SK-N-SH treated with all-trans-retinoic acid at 6 μM for 48 hours (cell line): Measurements from ENCODE around the gene NTSR2.

ENCODE experiments used
- ARNTL ChIP-seq: fragments of 450-650 bp; formaldehyde crosslinking; IDR thresholded peaks from 2 replicates; pipeline ENCODE4 v1.5.0; 2020; ENCODE audit warnings: low read depth, mild to moderate bottlenecking, moderate library complexity, borderline replicate concordance
- CSDC2 ChIP-seq: fragments of 250-450 bp; sonication (Bioruptor Pico); IDR thresholded peaks from 2 replicates; pipeline ENCODE4 v1.5.0; 2020; ENCODE audit warnings: mild to moderate bottlenecking, moderate library complexity
- GLIS3 ChIP-seq: fragments of 250-450 bp; sonication (Bioruptor Pico); IDR thresholded peaks from 2 replicates; pipeline ENCODE4 v1.5.0; 2020; ENCODE audit warnings: mild to moderate bottlenecking, moderate library complexity
- ISL1 ChIP-seq: fragments of 250-450 bp; sonication (Bioruptor Pico); IDR thresholded peaks from 2 replicates; pipeline ENCODE4 v2.1.2; 2022; ENCODE audit warnings: mild to moderate bottlenecking, moderate library complexity
- SNAI2 ChIP-seq: fragments of 250-450 bp; sonication (Bioruptor Pico); IDR thresholded peaks from 2 replicates; pipeline ENCODE4 v1.5.0; 2020; ENCODE audit warnings: mild to moderate bottlenecking, moderate library complexity
- ZC3H10 ChIP-seq: fragments of 250-450 bp; sonication (Bioruptor Pico); IDR thresholded peaks from 2 replicates; pipeline ENCODE4 v1.5.1; 2021; ENCODE audit warnings: mild to moderate bottlenecking, moderate library complexity
- TF ChIP-seq, protein P1 (sequence below): fragments of 250-450 bp; sonication (Bioruptor Pico); IDR thresholded peaks from 2 replicates; pipeline ENCODE4 v1.8.0; 2020; ENCODE audit warnings: mild to moderate bottlenecking, moderate library complexity, borderline replicate concordance
- TF ChIP-seq, protein P2 (sequence below): fragments of 250-450 bp; sonication (Bioruptor Pico); IDR thresholded peaks from 2 replicates; pipeline ENCODE4 v1.5.0; 2020; ENCODE audit warnings: mild to moderate bottlenecking, moderate library complexity
- TF ChIP-seq, protein P3 (sequence below): fragments of 250-450 bp; sonication (Bioruptor Pico); IDR thresholded peaks from 2 replicates; pipeline ENCODE4 v1.5.1; 2020; ENCODE audit warnings: low read depth, mild to moderate bottlenecking, moderate library complexity

DNA sequence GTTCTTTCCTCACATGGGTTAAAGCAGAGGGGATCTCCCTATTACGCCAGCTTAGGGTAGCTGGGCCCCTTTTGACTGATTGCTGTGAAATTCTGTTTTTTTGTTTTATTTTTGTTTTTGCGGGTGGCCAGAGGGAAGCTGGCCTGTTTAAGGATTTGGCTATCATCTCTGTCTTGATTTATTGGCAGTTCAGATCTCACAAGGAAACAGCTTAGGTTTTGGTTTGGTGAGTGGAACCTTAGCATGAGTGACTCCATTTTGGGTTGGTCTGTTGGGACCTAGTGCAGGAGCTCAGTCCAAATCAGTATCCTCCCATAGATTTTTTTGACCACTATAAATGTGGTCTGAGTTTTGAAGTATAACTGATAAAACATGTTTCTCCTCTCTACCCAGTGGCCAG lies 25.6 kb upstream of the NTSR2 start:
- TF ChIP-seq, protein P1, sequence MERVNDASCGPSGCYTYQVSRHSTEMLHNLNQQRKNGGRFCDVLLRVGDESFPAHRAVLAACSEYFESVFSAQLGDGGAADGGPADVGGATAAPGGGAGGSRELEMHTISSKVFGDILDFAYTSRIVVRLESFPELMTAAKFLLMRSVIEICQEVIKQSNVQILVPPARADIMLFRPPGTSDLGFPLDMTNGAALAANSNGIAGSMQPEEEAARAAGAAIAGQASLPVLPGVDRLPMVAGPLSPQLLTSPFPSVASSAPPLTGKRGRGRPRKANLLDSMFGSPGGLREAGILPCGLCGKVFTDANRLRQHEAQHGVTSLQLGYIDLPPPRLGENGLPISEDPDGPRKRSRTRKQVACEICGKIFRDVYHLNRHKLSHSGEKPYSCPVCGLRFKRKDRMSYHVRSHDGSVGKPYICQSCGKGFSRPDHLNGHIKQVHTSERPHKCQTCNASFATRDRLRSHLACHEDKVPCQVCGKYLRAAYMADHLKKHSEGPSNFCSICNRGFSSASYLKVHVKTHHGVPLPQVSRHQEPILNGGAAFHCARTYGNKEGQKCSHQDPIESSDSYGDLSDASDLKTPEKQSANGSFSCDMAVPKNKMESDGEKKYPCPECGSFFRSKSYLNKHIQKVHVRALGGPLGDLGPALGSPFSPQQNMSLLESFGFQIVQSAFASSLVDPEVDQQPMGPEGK (CRISPR knock-in tag), result no peak
- no peak for TF ChIP-seq ISL1 (CRISPR knock-in tag)
- TF ChIP-seq SNAI2, result no peak
- TF ChIP-seq GLIS3, result no peak
- TF ChIP-seq, protein P2, sequence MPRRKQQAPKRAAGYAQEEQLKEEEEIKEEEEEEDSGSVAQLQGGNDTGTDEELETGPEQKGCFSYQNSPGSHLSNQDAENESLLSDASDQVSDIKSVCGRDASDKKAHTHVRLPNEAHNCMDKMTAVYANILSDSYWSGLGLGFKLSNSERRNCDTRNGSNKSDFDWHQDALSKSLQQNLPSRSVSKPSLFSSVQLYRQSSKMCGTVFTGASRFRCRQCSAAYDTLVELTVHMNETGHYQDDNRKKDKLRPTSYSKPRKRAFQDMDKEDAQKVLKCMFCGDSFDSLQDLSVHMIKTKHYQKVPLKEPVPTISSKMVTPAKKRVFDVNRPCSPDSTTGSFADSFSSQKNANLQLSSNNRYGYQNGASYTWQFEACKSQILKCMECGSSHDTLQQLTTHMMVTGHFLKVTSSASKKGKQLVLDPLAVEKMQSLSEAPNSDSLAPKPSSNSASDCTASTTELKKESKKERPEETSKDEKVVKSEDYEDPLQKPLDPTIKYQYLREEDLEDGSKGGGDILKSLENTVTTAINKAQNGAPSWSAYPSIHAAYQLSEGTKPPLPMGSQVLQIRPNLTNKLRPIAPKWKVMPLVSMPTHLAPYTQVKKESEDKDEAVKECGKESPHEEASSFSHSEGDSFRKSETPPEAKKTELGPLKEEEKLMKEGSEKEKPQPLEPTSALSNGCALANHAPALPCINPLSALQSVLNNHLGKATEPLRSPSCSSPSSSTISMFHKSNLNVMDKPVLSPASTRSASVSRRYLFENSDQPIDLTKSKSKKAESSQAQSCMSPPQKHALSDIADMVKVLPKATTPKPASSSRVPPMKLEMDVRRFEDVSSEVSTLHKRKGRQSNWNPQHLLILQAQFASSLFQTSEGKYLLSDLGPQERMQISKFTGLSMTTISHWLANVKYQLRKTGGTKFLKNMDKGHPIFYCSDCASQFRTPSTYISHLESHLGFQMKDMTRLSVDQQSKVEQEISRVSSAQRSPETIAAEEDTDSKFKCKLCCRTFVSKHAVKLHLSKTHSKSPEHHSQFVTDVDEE (CRISPR knock-in tag), result no peak
- TF ChIP-seq ARNTL (CRISPR knock-in tag), result no peak
- TF ChIP-seq ZC3H10 (CRISPR knock-in tag), result no peak
- TF ChIP-seq CSDC2, result no peak
- TF ChIP-seq, protein P3, sequence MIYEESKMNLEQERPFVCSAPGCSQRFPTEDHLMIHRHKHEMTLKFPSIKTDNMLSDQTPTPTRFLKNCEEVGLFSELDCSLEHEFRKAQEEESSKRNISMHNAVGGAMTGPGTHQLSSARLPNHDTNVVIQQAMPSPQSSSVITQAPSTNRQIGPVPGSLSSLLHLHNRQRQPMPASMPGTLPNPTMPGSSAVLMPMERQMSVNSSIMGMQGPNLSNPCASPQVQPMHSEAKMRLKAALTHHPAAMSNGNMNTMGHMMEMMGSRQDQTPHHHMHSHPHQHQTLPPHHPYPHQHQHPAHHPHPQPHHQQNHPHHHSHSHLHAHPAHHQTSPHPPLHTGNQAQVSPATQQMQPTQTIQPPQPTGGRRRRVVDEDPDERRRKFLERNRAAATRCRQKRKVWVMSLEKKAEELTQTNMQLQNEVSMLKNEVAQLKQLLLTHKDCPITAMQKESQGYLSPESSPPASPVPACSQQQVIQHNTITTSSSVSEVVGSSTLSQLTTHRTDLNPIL (CRISPR knock-in tag), result no peak
